ENCODE data around the gene FICD. TPM values are rescaled to one million over a fixed set of nuclear protein-coding genes. Genes with fewer than 3 reads are reported as not detected.

The FICD gene
- total and polyA plus RNA-seq, 2 donors from 2014 or later: 5.1 to 8.5 TPM

DNA sequence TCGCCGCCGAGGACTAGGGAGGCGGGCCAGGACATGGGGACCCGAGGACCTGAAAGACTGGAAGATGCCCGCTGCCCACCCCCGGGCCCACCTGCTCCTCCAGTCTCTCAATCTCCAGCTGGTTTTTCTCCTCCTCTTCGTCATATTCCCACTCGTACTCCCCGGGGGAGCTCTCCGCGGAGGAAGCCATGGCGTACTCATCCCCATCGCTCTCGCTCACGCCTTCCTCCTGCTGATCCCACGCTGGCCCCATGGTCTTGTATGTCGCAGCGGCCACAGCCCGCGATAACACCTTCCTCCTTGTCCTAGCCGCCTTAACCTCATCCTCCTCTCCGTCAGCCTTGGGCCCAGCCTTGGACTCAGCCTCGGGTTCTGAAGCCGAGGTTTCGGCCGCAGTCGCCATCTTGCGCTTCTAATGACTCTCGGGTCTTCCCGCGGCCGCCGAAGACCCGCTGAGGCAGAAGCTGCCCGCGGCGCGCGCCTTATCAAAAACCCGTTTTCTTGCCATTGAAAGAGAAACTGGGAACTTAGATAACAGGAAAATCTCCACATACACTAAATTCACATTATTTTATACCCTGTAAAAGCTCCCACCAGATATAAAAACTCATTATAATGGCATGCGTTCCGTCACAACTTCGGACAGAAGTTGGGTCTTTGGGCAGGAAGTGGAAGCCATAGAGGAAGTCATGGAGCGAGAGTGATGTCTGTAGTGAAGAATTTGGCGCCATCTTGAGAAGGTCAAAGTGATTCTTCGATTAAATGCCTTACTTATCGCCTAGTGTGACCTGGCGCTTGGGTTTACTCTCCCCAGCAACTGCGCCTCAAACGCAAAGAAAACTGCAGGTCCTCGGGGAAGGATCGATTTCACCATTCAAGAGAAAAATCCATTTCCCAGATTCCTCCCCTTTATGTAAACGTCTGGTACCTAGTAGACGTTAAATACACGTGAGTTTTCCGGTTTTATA is 46.0 kb downstream of the FICD start, which contains the start of gene SART3:
SART3 (minus strand) TSS at position 422 of the 968 bp plus-strand sequence; CDS start at position 403, 19 bp downstream.
- Histone ChIP-seq H3K4me3 (ENCODE audit: low read length in 3 of 3) (peak within 1 kb of the TSS; percentile 83 to 99 (median 98)), H3K9ac (ENCODE audit: low read length in 3 of 3) (peak within 1 kb of the TSS; percentile 75 to 99 (median 95)), H3K36me3 (ENCODE audit: control insufficient read depth in 2 of 3, insufficient read depth in 3 of 3, low read length in 3 of 3) (peaks cover 10 to 18% (median 13%) of the 10 kb centered on the region in 3 donors), H3K27ac (ENCODE audit: low read depth in 2 of 2, low read length in 2 of 2) (peak within 1 kb of the TSS; percentile 92 to 97), H3K9me3 (ENCODE audit: control insufficient read depth in 2 of 3, insufficient read depth in 1 of 3, low read length in 3 of 3) (no peaks in the 10 kb centered on the region), H3K4me1 (ENCODE audit: control insufficient read depth in 2 of 3, insufficient read depth in 2 of 3, low read depth in 1 of 3, low read length in 3 of 3) (peaks cover 0 to 30% (median 19%) of the 10 kb centered on the region in 3 donors), H3K27me3 (ENCODE audit: control insufficient read depth, insufficient read depth, low read length) (no peaks in the 10 kb centered on the region)
- TF ChIP-seq, protein P1, sequence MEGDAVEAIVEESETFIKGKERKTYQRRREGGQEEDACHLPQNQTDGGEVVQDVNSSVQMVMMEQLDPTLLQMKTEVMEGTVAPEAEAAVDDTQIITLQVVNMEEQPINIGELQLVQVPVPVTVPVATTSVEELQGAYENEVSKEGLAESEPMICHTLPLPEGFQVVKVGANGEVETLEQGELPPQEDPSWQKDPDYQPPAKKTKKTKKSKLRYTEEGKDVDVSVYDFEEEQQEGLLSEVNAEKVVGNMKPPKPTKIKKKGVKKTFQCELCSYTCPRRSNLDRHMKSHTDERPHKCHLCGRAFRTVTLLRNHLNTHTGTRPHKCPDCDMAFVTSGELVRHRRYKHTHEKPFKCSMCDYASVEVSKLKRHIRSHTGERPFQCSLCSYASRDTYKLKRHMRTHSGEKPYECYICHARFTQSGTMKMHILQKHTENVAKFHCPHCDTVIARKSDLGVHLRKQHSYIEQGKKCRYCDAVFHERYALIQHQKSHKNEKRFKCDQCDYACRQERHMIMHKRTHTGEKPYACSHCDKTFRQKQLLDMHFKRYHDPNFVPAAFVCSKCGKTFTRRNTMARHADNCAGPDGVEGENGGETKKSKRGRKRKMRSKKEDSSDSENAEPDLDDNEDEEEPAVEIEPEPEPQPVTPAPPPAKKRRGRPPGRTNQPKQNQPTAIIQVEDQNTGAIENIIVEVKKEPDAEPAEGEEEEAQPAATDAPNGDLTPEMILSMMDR (IDR thresholded peaks at IDR 0.05; ENCODE audit: borderline replicate concordance, extremely low read depth, insufficient read depth): no peak
- intact Hi-C loops (cut with DNase I): no loop called here
- DNase-seq (peak; percentile 87 to 97 (median 91)), FAIRE-seq (no peak)

DNA sequence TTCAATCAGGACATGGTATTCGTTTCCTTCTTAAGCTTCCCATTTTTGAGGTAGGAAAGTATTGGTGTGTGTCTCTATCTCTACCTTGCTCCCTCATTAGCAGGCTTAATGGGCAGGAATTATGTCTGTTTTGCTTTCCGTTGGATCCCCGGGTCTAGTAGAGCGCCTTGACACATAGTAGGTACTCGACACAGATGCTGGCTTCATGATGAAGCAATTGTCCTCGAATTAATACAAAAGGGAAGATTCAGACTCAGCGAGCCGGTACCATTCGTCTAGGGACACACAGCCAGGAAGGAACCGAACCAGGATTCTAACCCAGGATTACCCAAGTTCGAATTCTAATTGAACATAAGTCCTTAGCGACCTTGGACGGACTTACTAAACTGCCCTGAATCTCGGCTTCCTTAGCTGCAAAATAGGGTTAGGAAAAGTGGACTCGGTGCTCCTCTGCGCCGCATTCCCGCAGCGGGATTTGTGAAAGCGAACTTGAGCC is 46.8 kb downstream of the FICD start:
- Histone ChIP-seq H3K36me3 (ENCODE audit: control insufficient read depth in 2 of 3, insufficient read depth in 3 of 3, low read length in 3 of 3) (peaks cover 10 to 26% (median 22%) of the 10 kb centered on the region in 3 donors), H3K27me3 (ENCODE audit: control insufficient read depth, insufficient read depth, low read length) (no peaks in the 10 kb centered on the region), H3K9ac (ENCODE audit: low read length in 3 of 3) (peak overlapping the region; percentile 37 to 99 (median 95)), H3K4me1 (ENCODE audit: control insufficient read depth in 2 of 3, insufficient read depth in 2 of 3, low read depth in 1 of 3, low read length in 3 of 3) (peaks cover 0 to 36% (median 28%) of the 10 kb centered on the region in 3 donors), H3K27ac (ENCODE audit: low read depth in 2 of 2, low read length in 2 of 2) (peak overlapping the region; percentile 92 to 97), H3K4me3 (ENCODE audit: low read length in 3 of 3) (peak overlapping the region; percentile 83 to 99 (median 98)), H3K9me3 (ENCODE audit: control insufficient read depth in 2 of 3, insufficient read depth in 1 of 3, low read length in 3 of 3) (no peaks in the 10 kb centered on the region)
- intact Hi-C loops (cut with DNase I): no loop called here
- TF ChIP-seq, protein P1 (IDR thresholded peaks at IDR 0.05; ENCODE audit: borderline replicate concordance, extremely low read depth, insufficient read depth): no peak
- FAIRE-seq (no peak), DNase-seq (no peak)

DNA sequence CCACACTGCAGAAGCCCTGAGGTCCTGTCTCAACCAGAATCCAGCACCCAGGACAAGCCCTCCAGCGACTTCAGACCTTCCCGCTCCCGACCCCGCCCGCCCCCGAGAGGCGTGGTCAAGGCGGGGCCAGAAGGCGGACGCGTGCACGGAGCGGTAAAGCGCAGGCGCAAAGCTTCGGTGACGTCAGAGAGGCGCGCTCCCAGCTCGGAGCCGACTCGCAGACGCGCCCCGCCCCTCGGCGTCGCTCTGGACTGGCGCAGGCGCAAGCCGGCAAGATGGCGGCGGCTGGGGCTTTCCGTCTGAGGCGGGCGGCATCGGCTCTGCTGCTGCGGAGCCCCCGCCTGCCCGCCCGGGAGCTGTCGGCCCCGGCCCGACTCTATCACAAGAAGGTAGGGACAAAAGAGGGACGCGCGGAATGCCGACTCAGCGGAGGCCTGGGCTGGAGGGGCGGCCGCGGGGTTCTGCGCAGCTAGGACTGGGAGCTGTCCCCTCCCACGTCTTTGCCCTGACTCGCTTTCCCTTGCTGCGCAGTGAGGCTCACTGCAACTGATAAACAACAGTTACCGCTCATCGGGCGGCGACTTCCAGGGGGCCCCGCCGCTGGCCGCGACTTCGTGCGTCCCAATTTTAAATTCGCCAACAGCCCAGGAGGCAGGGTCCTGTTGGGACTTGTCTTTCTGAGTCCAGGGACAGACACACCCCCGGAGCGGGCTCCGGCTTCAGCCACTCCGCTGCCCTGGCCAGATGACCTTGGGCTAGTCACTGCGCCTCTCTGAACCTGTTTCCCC is 47.5 kb downstream of the FICD start, which contains the start of gene ISCU:
ISCU (plus strand) TSS at position 249 of the 788 bp plus-strand sequence; CDS start at position 276, 27 bp downstream.
- intact Hi-C loops (cut with DNase I): no loop called here
- DNase-seq (peak; percentile 99 to 100 (median 99)), FAIRE-seq (no peak)
- Histone ChIP-seq H3K9ac (ENCODE audit: low read length in 3 of 3) (peak within 1 kb of the TSS; percentile 88 to 99 (median 97)), H3K36me3 (ENCODE audit: control insufficient read depth in 2 of 3, insufficient read depth in 3 of 3, low read length in 3 of 3) (peaks cover 10 to 32% (median 28%) of the 10 kb centered on the region in 3 donors), H3K4me3 (ENCODE audit: low read length in 3 of 3) (peak within 1 kb of the TSS; percentile 92 to 99 (median 98)), H3K4me1 (ENCODE audit: control insufficient read depth in 2 of 3, insufficient read depth in 2 of 3, low read depth in 1 of 3, low read length in 3 of 3) (peaks cover 0 to 41% (median 34%) of the 10 kb centered on the region in 3 donors), H3K27me3 (ENCODE audit: control insufficient read depth, insufficient read depth, low read length) (no peaks in the 10 kb centered on the region), H3K9me3 (ENCODE audit: control insufficient read depth in 2 of 3, insufficient read depth in 1 of 3, low read length in 3 of 3) (no peaks in the 10 kb centered on the region), H3K27ac (ENCODE audit: low read depth in 2 of 2, low read length in 2 of 2) (peak within 1 kb of the TSS; percentile 92 to 97)
- TF ChIP-seq, protein P1 (IDR thresholded peaks at IDR 0.05; ENCODE audit: borderline replicate concordance, extremely low read depth, insufficient read depth): no peak

All from kidney (tissue), 14 donors.